ENCODE data around the gene TP53TG3D. TPM values are rescaled to one million over a fixed set of nuclear protein-coding genes. Genes with fewer than 3 reads are reported as not detected.

Gene TP53TG3D
- polyA plus RNA-seq, 1 experiment = not detected

Small RNAs within 50 kb of the gene (small RNA-seq; reads per million reads assigned to genes)
- gene AC133485.1 (ENCODE audit: insufficient read length, low read depth) (not detected), gene AC140878.1 (ENCODE audit: insufficient read length, low read depth) (not detected)
